GM12891 (cell line): ENCODE results near the gene BBIP1.

Experiments used
- POLR2A ChIP-seq: IDR thresholded peaks from 2 replicates; pipeline ENCODE4 v1.6.1; 2011; ENCODE audit warnings: low read depth, low read length, control low read depth
- POLR2AphosphoS5 ChIP-seq: IDR thresholded peaks from 2 replicates; pipeline ENCODE4 v1.6.1; 2011; ENCODE audit warnings: low read depth, low read length, control low read depth
- SPI1 ChIP-seq: IDR thresholded peaks from 2 replicates; pipeline ENCODE4 v1.6.1; 2011; ENCODE audit warnings: low read depth, low read length, control low read depth
- TAF1 ChIP-seq: IDR thresholded peaks from 2 replicates; pipeline ENCODE4 v1.6.1; 2011; ENCODE audit warnings: low read depth, low read length, control low read depth

GRCh38 chr10:110861476-110861875 is 57.5 kb downstream of the BBIP1 start:
- TF ChIP-seq POLR2AphosphoS5, result no peak
- no peak for TF ChIP-seq POLR2A
- no peak for TF ChIP-seq TAF1
- no peak for TF ChIP-seq SPI1
